HFF-Myc (cell line): ENCODE measurements around the gene SH2D6.

ENCODE experiments used
- DNase-seq: peaks from one replicate; pipeline ENCODE4 v3.0.0-alpha.2; 2011; ENCODE audit warnings: low read depth; ENCODE audit errors: extremely low read depth
- H3K4me3 ChIP-seq: replicated peaks from 2 replicates; pipeline ENCODE4 v1.5.1; 2011; ENCODE audit warnings: low read depth, mild to moderate bottlenecking, control low read depth, low read length
- TF ChIP-seq, protein P1 (sequence below): IDR thresholded peaks from 2 replicates; pipeline ENCODE4 v1.5.1; 2012; ENCODE audit warnings: mild to moderate bottlenecking, low read depth, low read length, control low read depth; ENCODE audit errors: missing control alignments

The SH2D6 gene

GRCh38 chr2:85439986-85440385, 21.5 kb downstream of the SH2D6 start:
- TF ChIP-seq, protein P1, sequence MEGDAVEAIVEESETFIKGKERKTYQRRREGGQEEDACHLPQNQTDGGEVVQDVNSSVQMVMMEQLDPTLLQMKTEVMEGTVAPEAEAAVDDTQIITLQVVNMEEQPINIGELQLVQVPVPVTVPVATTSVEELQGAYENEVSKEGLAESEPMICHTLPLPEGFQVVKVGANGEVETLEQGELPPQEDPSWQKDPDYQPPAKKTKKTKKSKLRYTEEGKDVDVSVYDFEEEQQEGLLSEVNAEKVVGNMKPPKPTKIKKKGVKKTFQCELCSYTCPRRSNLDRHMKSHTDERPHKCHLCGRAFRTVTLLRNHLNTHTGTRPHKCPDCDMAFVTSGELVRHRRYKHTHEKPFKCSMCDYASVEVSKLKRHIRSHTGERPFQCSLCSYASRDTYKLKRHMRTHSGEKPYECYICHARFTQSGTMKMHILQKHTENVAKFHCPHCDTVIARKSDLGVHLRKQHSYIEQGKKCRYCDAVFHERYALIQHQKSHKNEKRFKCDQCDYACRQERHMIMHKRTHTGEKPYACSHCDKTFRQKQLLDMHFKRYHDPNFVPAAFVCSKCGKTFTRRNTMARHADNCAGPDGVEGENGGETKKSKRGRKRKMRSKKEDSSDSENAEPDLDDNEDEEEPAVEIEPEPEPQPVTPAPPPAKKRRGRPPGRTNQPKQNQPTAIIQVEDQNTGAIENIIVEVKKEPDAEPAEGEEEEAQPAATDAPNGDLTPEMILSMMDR = no peak
- no peak for DNase-seq
- no peak overlapping the region for H3K4me3 ChIP-seq

DNA sequence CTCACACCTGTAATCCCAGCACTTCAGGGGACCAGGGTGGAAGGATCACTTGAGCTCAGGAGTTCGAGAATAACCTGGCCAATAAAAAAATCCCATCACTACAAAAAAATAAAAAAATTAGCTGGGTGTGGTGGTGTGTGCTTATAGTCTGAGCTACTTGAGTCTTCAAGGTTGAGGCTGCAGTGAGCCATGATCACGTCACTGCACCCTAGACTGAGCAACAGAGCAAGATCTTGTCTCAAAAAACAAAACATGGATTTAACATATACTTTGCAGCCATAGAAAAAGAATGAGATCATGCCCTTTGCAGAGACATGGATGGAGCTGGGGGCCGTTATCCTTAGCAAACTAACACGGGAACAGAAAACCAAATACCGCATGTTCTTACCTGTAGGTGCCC, 22.2 kb downstream of the SH2D6 start:
- no peak for DNase-seq
- H3K4me3 ChIP-seq = no peak overlapping the region
- TF ChIP-seq, protein P1 = no peak

- H3K4me3 ChIP-seq = no peak overlapping the region
- DNase-seq = no peak
- TF ChIP-seq, protein P1 = no peak
These were observed 23.4 kb downstream of the SH2D6 start for GRCh38 chr2:85441864-85442263.

DNA sequence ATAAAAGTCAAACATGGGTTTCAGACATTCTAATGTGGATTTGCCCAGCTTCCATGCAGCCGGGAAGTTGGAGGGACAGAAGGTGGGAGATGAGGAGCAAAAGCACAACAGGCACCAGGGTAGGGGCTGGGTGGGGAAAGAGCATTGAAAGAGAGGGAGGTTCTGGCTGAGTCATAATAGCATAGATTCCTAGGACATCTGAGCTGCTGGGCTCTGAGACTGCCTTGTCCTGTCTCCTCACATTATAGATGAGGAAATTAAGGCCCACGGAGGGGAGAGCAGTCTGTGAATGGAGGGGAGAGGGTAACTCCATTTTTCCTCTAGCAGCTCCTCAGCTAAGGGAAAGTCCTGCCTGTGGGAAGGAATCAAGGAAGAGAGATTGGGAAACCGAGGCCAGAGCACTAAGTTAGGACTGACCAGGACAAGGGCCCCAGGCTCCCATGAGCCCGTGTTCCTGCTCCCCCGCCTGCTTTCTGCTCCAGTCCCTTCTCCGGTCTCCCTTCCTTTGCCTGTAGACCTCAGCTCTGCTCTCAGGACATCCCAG, 26.2 kb downstream of the SH2D6 start:
- H3K4me3 ChIP-seq = no peak overlapping the region
- DNase-seq = no peak
- TF ChIP-seq, protein P1 = no peak

DNA sequence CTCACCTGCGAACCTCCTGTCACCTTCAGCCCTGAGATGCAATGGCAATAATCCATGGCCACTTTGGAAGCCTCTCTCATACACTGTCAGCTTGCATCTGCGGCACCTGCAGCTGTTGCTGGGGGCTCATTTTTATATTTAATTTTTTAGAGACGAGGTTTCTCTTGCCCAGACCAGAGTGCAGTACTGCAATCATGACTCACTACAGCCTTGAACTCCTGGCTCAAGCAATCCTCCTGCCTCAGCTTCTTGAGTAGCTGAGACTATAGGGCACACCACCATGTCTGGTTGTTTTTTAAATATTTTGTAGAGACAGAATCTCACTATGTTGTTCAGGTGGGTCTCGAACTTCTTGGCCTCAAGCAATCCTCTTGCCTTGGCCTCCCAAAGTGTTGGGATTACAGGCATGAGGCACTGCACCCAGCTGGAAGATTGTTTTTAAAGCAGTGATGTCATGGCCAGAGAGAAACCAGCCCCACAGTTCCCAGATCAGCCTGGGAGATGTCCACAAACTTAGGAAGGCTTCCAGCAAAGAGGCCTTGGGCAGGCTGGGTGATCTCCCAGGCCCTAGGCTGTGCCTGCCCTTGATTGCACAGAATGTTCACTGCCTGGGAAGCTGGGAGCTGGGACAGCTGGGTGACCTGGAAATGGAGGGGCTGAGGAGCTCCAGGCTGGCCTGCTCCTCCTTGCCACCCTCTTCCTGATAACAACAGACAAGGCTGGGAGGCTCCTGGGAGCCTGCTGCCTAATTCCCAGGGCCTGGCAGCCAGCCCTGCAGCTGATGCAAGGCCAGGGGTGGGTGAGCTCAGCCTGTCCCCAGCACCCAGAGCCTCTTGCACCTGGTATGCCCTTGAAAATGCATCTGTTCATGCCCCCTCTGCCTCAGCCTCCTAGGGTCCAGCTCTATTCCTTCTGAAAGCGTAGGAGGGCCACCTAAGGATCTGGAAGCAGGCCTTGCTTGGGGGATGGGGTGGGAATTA, 27.1 kb downstream of the SH2D6 start:
- no peak for DNase-seq

GRCh38 chr2:85446296-85447221, 28.0 kb downstream of the SH2D6 start:
- DNase-seq = no peak
- no peak overlapping the region for H3K4me3 ChIP-seq
- TF ChIP-seq, protein P1 = no peak

More for the DNA sequence above, 27.1 kb downstream of the SH2D6 start:
- TF ChIP-seq, protein P1 = no peak
- H3K4me3 ChIP-seq = no peak overlapping the region
